HG02678 (cell line): ENCODE data around the gene ADAT2.
A peak's percentile ranks its signal among the peaks of the same experiment; 100 is the strongest.

Experiments used
- ATAC-seq: cut with Tn5 transposase; IDR thresholded peaks from one replicate; pipeline ENCODE4 v1.9.1; 2021; ENCODE audit warnings: mild to moderate bottlenecking, moderate library complexity; ENCODE audit not compliant: unreplicated experiment

ADAT2 gene

DNA sequence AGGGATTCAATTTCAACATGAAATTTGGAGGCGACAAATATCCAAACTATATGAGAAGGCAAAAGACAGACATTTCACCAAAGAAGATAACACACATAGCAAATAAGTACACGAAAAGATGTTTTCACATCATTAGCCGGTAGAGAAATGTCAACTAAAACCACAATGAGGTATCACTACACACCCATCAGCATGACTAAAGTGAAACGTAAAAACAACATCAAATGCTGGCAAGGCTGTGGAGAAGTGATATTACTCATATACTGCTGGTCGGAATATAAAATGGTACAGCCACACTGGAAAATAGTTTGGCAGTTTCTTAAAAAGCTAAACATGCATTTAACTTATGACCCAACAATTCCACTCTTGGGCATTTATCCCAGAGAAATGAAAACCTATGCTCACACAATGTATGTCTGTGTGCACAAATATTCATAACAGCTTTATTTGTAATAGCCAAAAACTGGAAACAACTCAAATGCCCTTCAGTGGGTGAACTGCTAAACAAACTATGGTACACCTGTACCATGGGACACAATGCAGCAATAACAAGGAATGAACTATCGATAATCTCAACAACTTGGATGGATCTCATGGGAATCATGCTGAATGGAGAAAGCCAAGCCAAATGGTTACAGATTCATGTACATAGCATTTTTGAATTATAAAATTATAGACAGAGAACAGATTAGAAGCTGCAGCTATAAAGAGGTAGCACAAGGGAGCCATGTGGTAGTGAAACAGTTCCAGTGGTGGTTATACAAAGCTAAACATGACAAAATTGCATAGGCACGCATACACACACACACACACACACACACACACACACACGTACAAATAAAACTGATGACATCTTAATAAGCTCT lies 8.6 kb downstream of the ADAT2 start:
- no peak for ATAC-seq

DNA sequence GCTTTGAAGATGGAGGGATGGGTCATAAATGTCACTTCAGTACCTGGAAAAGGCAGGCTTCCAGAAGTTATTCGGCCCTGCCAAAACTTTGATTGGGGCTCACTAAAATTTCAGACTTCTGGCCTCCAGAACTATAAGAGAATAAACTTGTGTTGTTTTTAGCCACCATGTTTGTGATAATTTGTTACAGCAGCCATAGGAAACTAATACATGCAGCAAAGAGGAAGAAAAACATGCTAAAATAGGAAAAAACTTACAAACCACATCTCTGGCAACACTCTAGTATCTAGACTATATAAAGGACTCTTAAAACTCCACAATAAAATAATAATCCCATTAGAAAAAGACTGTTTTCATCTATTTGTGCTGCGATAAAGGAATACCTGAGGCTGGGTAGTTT lies 9.5 kb downstream of the ADAT2 start:
- ATAC-seq, result no peak

DNA sequence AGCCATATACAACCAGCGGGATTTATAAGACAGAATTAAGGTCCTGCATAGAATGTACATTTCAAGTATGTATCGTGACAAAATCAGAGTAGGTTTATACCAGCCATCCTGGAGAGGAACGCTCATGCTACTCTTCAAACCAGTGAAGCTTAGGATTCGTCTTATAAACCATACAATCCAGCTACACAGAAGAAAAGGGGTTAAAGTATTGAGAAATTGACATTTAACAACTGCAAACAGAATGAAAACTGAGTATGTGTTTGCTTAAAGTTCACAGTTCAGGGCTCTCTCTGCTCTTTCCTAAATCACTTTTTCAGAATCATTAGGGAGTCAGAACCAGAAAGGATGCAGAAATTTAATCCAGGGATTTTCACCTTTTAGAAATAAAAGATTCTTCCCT lies 17.9 kb downstream of the ADAT2 start:
- no peak for ATAC-seq

DNA sequence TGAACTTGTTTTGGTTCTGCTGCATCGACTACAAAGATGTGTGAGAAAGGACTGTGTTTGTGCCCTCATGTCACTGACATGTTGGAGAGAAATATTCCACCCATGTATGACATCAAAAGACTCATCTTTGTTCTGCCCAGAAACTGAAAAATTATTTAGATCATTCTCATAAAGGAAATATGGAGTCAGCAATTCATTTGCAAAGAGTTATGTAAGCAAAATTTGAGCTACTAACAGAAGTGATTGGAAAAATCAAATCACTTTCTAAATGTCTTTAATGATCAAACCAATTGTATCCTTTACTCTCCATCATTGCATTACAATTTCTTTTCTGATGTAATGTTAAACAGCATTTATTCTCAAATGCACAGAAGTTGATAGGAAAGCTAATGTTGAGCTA lies 19.3 kb downstream of the ADAT2 start:
- ATAC-seq, result no peak

DNA sequence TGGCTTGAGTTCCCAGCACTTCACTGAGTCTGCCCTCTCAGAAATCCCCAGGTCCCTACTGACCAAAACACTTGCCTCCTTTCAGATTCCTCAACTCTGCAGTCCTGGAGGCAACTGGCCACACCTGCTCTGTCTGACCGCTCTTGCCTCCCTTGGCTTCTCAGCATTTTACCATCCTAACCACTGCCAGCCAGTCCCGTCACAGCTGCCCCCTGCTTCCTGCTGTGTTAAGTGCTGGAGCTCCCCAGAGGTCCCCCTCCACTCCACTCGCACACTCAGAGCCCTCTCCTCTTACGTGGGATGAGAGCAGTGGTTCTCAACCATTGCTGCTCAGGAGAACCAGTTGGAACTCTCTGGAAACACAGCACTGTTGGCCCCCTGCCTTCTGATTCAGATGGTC lies 20.5 kb downstream of the ADAT2 start:
- ATAC-seq, result no peak

DNA sequence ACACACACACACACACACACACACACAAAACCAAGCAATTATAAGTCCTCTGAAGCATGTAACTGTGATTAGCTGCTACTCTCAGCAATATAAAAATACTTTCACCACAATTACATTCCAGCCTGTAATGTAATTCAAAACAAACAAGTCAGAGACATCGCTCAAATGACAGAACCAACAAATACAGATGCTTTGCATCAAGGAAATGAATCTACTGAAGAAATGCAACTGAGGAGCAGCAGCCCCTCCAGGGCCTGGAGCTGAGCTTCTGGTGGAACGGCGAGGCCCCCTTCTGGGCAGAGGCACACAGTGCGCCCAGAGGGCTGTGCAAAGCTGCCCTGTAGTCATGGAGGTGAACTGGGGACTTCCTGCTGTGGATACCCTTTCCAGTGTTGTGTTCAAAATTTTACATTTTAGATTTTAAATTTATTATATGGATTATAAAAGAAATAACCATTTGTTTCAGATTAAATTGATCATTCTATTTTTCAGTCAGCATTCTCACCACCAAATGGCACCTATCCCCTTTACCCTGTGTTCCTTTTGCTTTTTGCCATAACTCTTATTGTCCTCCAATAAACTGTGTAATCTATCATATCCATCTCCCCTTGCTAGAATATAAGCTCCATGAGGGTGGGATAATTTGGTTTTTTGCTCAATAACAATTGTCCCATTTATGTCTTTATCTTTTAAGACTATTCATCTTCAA lies 23.2 kb downstream of the ADAT2 start:
- peak; percentile 100 for ATAC-seq

DNA sequence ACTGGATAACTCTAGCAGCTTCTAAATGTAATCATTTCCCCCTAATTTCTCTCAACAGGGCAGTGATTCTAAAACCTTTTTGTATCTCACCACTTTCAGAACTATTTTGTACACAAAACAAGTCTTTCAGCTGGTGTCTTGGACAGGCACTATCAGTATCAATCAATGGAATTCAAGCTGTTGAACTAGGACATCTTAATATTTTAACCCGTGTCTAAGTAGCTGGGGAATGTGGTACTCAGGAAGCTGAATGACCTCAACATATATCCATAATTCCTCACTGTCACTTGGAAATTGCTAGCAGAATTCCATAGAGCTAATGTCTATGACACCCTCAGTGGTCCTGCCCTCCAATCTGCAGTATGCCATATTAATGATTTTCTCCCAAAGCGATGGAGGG lies 24.5 kb downstream of the ADAT2 start:
- ATAC-seq, result no peak

DNA sequence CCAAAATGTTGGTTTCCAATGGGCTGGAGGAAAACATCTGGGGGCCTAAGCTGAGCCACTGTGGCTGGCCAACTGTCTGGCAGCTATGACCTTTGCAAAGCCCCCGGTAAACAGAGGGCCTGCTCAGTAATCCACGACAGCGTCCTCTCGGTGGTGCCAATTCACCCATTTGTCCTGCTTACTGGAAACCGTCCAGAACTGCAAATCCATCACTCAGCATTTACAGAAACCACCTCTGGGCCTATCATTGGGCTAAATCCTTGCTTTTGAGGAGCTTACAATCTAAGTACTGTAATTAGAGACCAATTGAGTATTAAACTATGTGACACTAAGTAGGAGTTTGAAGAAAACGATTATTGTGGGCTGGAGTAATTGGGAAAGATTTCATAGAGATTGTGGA lies 31.0 kb downstream of the ADAT2 start:
- ATAC-seq, result no peak

DNA sequence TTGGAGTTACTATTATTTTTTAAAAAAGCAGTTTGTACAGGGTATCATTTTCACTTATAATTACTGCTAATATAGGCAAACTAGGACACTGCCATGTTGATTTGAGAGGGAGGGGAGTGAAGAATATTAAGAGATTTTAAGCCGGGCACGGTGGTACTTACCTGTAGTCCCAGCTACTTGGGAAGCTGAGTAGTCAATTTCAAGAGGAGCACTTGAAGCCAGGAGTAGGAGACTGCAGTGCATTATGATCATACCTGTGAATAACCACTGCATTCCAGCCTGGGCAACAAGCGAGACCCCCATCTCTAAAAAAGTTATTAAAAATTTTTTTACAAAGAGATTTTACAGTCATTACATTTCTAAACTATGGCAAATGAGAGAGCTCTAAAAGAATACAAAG lies 35.7 kb downstream of the ADAT2 start:
- ATAC-seq, result no peak

DNA sequence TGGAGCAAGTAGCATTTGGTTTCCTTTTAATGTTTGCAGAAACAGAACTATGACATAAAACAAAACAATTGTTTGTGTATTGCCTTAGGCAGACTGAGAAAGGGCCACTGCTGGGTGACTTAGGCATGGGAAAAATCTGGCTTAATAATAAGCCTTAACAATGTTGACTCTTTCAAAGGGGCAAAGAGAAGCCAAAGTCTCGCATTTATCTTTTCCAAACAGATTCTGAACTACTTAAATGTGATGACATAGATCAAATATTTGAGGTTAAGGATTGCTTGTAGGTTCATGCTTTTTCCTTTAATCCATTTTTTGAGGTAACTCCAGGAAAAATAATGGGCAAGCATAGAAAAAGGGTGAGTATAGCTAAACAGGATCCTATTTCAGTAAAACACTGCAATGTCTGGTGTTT lies 39.6 kb downstream of the ADAT2 start:
- ATAC-seq, result no peak

DNA sequence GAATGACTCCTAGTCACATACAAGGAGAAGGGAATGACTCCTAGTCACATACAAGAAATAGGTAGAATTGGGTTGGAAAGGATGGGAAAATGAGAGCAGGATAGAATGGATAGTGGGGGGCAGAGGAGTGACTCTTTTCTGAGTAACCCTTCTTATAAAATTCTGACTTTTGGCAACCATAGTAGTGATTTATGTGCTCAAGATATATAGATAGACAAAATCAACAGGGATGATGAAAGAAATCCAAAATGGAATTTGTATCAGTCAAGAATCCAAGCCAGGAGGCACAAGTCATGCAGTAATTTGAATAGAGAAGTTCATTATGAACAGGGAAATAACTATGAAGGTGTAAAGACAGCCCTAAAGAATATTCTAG lies 41.7 kb downstream of the ADAT2 start:
- ATAC-seq, result no peak

DNA sequence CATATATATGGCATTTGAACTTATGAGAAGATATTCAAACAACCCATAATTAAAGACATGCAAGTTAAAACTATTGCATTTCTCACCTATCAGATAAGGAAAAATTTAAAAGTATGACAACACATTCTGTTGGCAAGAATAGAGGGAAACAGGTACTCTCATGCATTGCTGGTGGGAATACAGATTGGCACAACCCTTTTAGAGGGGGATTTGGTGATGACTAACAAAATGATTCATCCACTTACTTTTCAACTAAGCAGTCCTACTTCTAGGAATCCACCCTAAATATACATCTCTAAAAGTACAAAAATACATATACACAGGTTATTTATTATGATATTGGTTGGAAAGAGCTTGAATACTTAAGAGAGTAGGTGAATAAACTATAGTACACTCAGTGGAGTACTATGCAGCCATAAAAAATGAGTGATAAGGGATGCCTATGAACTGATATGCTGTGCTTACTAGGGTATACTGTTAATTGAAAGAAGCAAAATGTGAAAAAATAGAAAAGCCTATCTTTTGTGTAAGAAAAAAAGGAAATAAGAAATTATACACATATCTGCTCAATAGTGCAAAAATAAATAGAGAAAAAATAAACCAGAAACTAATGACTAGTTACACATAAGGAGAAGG lies 42.2 kb downstream of the ADAT2 start:
- no peak for ATAC-seq

DNA sequence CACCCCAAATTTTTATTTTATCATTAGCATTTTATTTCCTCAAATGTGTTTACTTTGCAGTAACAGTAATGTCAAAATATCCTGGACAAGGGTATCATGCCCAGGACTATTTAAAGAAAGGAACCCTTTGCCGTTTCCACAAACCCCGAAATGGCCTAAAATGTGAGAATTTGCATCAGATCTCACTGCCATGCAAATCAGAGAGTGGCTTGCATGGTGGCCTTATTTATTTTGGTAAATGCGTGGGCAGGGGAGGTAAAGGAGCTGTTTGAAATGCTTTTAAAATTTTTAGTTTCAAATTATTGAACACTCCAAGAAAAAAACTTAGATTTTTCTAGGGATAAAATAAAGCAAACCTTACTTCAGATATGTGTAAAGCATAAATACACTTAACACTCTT lies 43.8 kb downstream of the ADAT2 start:
- no peak for ATAC-seq

DNA sequence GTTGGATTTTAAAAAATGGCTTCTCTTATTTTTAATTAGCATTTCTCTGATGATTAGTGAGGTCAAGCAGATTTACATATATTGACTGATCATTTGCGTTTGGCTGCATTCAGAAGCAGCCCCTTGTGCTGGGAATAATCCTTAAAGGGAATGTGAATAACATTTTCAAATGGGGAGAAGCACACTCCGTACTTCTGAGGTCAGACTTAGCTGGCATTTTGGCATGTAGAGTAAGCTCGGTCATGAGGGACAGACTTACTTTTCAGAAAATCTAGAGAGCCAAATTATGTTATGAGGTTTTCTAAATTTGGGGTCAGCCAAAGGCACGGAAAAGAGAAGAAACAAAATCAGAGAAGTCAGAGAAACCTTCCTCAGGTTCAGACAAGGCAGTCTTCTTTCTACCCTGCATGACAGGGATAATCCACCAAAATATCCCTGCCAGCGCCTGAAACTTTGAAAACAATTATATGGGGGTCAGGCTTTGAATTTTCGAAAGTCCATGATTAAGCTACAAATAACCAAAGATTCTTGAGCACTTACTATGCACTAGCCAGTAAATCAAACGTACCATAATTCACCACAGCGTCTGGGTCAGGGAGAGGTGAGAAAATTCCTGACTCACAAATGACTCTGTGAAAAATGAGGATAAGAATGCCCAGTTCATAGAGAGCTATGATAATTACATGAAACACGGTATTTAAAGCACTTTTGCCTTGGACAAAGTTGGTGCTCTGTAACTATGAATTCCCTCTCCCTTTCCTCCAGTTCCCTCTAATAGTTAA lies 44.9 kb downstream of the ADAT2 start:
- no peak for ATAC-seq

DNA sequence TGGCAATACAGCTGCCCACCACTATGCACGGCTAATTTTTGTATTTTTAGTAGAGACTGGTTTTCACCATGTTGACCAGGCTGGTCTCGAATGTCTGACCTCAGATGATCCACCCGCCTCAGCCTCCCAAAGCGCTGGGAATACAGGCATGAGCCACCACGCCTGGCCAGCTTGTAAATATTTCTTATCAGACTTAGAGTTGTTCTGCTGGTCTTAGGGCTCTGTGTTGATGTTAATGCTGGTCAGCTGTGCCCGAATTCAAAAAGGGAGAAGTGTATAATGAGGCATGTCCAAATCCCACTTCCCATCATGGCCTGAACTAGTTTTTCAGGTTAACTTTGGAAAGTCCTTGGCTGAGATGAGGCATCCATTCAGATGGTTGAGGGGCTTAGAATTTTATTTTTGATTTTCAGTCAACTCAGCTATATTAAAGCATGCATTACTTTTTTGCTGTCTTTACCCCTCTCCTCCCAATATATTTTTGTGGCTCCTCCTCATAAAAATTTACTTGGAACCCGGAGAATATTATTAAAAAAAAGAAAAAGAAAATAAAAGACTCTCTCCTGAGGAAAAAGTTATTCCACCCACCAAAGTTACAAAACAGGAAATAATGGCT lies 47.7 kb downstream of the ADAT2 start:
- ATAC-seq, result no peak

DNA sequence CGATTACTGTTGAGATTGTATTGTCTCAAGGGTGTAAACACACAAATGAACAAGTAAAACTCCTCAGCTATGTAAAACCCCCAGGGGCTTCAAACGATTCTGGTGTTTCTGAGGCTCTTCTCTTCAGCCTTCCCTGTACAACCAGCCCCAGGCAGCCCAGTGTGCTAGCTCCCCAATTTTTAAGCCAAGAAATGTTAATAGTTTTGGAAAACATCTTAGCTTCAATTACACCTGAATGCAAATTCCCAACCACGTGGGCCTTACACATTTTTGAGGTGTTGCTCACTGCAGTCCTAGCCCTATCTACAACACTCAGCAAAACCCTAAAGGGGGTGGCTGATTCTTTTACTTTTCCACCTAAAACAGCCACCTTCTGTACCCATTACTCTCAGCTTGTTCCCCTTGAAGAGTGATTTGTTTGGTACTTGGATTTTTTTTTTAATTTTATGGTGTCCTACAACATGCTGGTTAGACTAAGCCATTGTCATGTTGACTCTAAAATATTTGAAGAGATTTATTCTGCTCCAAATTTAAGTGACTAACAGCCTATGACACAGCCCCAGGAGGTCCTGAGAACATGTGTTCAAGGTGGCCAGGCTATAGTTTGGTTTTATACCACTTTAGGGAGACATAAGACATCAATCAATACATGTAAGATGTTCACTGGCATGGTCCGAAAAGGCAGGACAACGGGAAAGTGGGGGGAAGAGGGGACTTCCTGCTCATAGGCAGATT lies 48.7 kb downstream of the ADAT2 start:
- no peak for ATAC-seq

DNA sequence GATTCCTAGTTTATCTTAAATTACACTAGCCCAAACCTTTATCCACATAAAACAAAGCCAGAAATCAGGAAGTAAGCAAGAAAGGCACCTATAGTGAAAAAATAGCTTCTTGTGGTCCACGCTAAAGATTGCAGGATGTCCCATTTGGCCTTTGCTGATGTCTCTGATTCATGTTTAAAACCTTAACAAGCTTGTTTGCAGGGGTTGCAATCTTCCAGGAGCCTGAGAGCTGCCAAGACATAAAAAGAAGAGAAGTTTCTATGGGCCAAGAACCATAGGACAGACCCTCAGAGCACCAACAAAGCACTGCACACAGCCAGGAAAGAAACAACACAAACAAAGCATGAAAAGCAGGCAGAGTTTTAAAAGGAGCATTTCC lies 49.4 kb downstream of the ADAT2 start:
- ATAC-seq, result no peak

DNA sequence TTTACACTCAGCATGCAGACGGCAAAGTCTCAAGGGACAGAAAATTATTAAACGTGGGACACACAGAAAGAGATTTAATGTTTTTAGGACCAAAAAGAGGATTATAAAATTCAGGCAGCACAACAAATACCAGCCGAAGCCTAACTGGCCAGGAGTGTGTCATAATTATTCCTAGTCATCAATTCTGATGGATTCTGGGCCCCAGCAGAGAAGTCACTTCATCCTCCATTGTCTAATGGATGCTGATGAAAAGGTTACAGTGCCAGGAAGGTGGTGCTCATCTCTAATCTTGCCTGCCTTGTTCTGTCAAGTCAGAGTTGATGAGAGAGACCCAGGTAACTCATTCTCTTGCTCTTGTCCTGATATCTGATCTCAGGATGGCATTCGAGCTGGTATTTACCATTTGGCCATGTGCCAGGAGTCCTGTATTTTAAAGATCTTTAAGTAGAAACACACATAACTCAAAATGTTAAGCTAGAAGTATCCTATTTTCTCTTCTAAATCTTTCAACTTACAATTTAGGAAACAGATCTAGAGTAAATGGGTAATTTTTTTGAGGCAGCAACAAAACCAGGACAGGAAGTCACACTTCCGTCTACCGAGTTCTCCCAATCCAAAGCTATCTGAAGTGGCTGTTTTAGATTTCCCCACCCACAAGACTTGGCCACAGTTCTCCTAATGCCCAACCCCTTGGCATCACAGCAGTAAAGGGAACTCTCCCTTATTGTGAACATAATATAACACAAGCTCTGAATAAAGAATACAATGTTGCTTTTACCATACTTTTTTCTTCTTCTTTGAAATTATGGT lies 50.0 kb downstream of the ADAT2 start:
- peak; percentile 62 for ATAC-seq

DNA sequence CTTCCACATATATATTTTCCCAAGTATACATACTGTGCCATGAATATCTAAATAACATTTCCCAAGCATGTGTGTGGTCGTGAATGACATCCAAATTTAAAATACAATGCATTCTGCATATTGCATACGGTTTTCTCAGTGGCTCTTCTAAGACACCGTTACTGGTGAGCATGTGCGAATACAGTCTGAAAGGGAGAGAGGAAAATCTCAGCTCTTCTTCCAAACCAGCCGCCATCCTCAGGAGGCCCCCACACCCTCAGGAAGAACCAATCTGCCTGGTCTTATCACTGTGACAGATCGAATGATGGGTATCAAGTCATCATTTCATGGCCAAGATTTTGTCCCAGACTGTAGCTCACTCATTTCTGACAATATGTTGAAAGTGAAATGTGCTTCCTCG lies 50.7 kb downstream of the ADAT2 start:
- ATAC-seq, result no peak
